Ovary (tissue), 3 donors: ENCODE results near the gene VPS37B.

Source experiments
- EP300 ChIP-seq: sonication (generic); formaldehyde crosslinking; IDR thresholded peaks from one replicate; pipeline ENCODE4 v1.6.1; 2017; ENCODE audit warnings: antibody characterized with exemption
- POLR2A ChIP-seq: fragments of 450-650 bp; IDR thresholded peaks from one replicate; pipeline ENCODE4 v1.6.1; 2017; ENCODE audit warnings: antibody characterized with exemption, mild to moderate bottlenecking, moderate library complexity
- TF ChIP-seq, protein P1 (sequence below), 3 donors: fragments of 450-650 bp in 2 of 3; fragments of 200-600 bp in 1 of 3; IDR thresholded peaks; one replicate each; pipeline versions ENCODE4 v1.5.1 to v1.8.0; 2016 to 2022; ENCODE audit warnings: antibody characterized with exemption in 3 of 3, mild to moderate bottlenecking in 1 of 3
- donor health status: DM: no; HTN: no; CAD: no.

DNA sequence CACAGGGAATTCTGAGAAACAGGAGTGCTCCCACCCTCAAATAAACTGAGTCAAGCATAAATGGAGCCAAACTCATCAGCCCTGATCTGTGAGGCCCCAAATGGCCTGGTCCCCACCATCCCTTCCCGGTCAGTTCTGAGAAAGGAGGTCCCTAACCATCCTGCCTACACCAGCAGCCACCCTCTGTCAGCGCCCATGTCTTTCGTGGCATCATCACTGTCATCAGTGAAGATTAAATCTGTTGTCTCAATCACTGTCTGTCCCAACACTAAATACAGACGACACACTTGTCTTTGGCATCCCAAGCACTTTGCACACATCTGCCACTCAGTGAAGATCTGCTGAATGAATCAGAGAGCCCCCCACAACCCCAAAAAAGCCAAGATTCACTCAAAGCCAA lies 22.4 kb downstream of the VPS37B start:
- TF ChIP-seq, protein P1, sequence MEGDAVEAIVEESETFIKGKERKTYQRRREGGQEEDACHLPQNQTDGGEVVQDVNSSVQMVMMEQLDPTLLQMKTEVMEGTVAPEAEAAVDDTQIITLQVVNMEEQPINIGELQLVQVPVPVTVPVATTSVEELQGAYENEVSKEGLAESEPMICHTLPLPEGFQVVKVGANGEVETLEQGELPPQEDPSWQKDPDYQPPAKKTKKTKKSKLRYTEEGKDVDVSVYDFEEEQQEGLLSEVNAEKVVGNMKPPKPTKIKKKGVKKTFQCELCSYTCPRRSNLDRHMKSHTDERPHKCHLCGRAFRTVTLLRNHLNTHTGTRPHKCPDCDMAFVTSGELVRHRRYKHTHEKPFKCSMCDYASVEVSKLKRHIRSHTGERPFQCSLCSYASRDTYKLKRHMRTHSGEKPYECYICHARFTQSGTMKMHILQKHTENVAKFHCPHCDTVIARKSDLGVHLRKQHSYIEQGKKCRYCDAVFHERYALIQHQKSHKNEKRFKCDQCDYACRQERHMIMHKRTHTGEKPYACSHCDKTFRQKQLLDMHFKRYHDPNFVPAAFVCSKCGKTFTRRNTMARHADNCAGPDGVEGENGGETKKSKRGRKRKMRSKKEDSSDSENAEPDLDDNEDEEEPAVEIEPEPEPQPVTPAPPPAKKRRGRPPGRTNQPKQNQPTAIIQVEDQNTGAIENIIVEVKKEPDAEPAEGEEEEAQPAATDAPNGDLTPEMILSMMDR (IDR thresholded peaks at IDR 0.05), result no peak
- TF ChIP-seq POLR2A, result no peak
- TF ChIP-seq EP300, result no peak
